ENCODE results near the gene DCD. TPM values are rescaled to one million over a fixed set of nuclear protein-coding genes. Genes with fewer than 3 reads are reported as not detected.
A peak's percentile ranks its signal among the peaks of the same experiment; 100 is the strongest.

Gene DCD
- total RNA-seq, 2 donors from 2014 or later = not detected

DNA sequence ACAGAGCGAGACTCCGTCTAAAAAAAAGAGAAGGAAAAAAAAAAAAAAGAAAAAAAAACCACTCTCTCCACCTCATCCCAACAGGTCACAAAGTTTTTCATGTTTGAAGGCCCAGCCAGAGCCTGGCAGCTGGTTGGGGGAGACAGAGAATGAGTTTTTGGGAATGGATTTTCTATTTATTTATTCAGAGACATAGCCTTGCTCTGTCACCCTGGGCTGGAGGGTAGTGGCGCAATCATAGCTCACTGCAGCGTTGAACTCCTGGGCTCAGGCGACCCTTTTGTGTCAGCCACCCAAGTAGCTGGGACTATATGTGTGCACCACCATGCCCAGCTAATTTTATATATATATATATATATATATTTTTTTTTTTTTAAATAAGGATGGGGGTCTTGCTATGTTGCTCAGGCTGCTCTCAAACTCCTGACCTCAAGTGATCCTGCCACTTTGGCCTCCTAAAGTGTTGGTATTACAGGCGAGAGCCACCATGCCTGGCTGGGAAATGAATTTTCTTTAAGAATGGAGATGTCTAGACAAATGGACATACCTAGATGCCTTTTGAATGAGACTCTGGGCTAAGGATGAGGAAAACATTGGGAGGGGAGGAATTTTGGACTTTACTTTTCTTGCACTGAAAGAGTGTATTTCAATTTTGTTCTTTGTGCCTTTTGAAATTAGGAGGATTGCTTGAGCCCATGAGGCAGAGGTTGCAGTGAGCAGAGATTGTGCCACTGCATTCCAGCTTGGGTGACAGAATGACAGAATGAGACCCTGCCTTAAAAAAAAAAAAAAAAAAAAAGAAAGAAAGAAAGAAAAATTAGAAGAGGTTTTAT is 42.8 kb downstream of the DCD start:
- Histone ChIP-seq H3K9me3 (no peaks in the 10 kb centered on the region), H3K4me1 (no peaks in the 10 kb centered on the region), H3K27me3 (no peaks in the 10 kb centered on the region), H3K27ac (no peak overlapping the region), H3K4me3 (no peak overlapping the region), H3K36me3 (no peaks in the 10 kb centered on the region)
- DNase-seq (ENCODE audit: low spot score) = no peak
- TF ChIP-seq, protein P1, sequence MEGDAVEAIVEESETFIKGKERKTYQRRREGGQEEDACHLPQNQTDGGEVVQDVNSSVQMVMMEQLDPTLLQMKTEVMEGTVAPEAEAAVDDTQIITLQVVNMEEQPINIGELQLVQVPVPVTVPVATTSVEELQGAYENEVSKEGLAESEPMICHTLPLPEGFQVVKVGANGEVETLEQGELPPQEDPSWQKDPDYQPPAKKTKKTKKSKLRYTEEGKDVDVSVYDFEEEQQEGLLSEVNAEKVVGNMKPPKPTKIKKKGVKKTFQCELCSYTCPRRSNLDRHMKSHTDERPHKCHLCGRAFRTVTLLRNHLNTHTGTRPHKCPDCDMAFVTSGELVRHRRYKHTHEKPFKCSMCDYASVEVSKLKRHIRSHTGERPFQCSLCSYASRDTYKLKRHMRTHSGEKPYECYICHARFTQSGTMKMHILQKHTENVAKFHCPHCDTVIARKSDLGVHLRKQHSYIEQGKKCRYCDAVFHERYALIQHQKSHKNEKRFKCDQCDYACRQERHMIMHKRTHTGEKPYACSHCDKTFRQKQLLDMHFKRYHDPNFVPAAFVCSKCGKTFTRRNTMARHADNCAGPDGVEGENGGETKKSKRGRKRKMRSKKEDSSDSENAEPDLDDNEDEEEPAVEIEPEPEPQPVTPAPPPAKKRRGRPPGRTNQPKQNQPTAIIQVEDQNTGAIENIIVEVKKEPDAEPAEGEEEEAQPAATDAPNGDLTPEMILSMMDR (IDR thresholded peaks at IDR 0.05) = no peak

DNA sequence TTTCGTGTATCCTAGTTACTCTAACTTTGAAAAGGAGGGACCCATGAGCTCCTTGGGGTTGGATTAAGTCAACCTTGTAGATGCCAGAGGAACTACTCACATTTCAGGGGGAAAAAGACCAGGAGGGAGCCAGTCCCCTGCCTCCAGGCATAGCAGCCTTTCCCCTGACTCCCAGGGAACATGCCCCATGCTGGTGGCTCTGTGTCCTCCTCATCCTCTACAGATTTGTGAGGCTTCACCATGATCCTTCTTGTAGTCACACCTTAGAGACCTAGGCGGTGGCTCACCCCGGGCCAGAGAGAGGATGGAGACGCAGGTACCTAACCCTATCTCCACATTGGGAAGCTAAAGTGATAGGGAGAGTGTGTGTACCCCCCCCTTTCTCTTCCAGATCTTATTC is 43.7 kb downstream of the DCD start:
- Histone ChIP-seq H3K27me3 (no peaks in the 10 kb centered on the region), H3K27ac (no peak overlapping the region), H3K4me3 (no peak overlapping the region), H3K9me3 (no peaks in the 10 kb centered on the region), H3K36me3 (no peaks in the 10 kb centered on the region), H3K4me1 (no peaks in the 10 kb centered on the region)
- TF ChIP-seq, protein P1 (IDR thresholded peaks at IDR 0.05) = no peak
- no peak for DNase-seq (ENCODE audit: low spot score)

DNA sequence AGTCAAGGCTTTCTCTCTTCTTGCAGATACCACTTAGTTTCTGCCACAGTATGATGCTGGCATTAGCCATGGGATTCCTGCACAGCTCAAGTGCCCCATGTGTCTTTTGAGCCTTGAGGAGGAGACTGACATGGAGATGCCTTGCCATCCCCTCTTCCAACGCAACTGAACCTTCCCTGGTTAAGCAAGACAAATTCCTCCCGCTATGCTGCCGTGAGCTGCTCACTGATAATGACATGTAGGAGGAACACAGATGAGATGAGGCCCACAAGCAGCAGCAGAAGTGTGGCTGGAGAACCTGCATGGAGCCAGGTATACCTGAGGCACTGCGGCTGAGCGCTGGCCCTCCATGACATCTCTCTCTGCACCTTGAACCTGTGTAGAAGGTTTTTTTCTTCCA is 44.3 kb downstream of the DCD start:
- H3K27me3 ChIP-seq = no peaks in the 10 kb centered on the region
- H3K4me1 ChIP-seq = no peaks in the 10 kb centered on the region
- H3K36me3 ChIP-seq = no peaks in the 10 kb centered on the region
- DNase-seq (ENCODE audit: low spot score) = no peak
- TF ChIP-seq, protein P1 (IDR thresholded peaks at IDR 0.05) = no peak
- no peak overlapping the region for H3K27ac ChIP-seq
- H3K9me3 ChIP-seq = no peaks in the 10 kb centered on the region
- H3K4me3 ChIP-seq = no peak overlapping the region

DNA sequence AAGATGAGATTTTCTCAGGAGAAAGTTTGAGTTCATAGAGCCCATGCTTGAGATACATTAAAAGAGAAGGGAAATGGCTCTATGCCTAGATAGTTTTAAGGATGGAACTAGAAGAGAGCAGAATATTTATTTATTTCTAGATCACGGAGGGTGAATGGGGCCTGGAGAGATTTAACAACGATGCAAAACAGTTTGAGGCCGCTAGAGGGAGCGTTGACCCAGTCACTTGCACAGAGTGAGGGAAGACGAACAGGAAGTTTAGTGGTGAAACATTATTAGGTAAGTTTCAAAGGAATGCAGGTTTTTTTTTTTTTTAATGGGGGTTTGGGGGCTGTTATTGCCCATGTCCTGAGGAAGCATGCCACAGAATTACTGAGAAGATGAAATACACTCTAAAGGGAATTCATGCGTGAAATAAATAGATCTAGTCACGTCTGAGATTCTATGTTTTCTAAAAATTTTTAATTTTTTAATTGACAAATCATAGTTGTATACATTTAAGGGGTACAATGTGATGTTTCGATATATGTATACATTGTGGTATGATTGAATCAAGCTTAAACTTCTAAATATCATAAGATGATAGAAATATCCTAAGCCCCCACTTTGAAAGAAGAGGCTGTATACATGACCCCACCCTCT is 44.9 kb downstream of the DCD start:
- TF ChIP-seq, protein P1 (IDR thresholded peaks at IDR 0.05) = peak; percentile 60 to 79
- H3K27ac ChIP-seq = no peak overlapping the region
- no peaks in the 10 kb centered on the region for H3K27me3 ChIP-seq
- DNase-seq (ENCODE audit: low spot score) = peak; percentile 66
- no peaks in the 10 kb centered on the region for H3K36me3 ChIP-seq
- no peaks in the 10 kb centered on the region for H3K4me1 ChIP-seq
- H3K4me3 ChIP-seq = no peak overlapping the region
- H3K9me3 ChIP-seq = no peaks in the 10 kb centered on the region

DNA sequence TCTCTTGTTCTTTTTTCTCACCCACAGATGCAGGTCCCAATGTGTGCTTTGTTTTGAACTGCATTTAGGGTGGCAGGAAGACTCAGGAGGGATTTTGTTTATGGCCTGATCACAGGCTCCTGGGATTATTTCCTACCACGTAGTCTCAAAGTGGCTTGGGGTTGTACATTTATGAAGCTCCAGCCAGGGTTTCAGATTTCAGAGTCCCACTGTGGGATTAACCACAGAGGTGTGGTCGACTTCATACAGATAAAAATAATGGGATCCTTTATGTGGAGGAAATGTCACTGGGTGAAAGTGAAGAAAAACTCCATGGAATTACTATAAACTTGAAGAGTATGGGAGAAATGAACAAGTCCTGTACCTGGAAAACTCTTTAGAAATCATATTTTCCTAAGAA is 45.5 kb downstream of the DCD start:
- TF ChIP-seq, protein P1 (IDR thresholded peaks at IDR 0.05) = no peak
- H3K27ac ChIP-seq = no peak overlapping the region
- DNase-seq (ENCODE audit: low spot score) = no peak
- no peaks in the 10 kb centered on the region for H3K9me3 ChIP-seq
- H3K36me3 ChIP-seq = no peaks in the 10 kb centered on the region
- no peak overlapping the region for H3K4me3 ChIP-seq
- H3K4me1 ChIP-seq = no peaks in the 10 kb centered on the region
- H3K27me3 ChIP-seq = no peaks in the 10 kb centered on the region
